ENCODE results near the gene SEMA6D.

The SEMA6D gene

DNA sequence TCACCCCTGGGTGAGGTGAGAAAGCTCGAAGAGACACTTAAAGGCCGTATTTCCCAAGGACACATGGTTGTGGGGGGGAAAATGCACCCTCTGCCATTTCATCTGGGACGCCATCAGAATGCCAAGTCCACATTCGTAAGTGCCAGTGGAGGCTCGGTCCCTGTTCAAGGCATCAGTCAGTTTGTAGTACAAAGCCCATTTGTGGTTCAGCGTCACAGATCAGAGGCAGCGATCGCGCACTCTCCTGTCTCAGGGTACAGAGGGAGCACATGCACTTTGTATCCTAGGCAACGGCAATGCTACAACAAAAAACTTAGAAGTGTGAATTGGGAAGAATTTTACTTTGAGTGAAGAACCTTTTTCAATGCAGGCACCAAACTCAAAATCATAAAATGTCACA, 27.2 kb downstream of the SEMA6D start:
- DNase-seq, result no peak

DNA sequence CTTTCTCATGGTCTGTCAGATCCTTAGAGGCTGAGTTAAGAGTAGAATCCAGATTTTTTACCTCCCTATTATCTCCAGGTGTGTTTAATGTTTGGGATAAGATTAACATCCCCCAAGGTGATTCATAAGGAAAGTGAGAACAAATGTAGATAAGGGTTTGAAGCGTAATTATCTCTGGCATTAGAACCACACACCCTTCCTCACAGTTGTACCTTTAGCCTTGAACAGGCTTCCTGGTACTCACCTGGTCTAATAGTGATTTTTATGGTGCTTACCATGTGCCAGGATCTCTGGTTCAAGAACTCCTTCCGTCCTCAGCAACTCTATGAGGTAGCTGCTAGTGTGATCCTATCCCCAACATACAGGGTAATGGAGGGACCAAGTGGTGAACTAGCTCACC, 27.7 kb downstream of the SEMA6D start:
- DNase-seq, result no peak

- DNase-seq, result no peak
These were observed 29.2 kb downstream of the SEMA6D start for GRCh38 chr15:47746516-47746915.

DNA sequence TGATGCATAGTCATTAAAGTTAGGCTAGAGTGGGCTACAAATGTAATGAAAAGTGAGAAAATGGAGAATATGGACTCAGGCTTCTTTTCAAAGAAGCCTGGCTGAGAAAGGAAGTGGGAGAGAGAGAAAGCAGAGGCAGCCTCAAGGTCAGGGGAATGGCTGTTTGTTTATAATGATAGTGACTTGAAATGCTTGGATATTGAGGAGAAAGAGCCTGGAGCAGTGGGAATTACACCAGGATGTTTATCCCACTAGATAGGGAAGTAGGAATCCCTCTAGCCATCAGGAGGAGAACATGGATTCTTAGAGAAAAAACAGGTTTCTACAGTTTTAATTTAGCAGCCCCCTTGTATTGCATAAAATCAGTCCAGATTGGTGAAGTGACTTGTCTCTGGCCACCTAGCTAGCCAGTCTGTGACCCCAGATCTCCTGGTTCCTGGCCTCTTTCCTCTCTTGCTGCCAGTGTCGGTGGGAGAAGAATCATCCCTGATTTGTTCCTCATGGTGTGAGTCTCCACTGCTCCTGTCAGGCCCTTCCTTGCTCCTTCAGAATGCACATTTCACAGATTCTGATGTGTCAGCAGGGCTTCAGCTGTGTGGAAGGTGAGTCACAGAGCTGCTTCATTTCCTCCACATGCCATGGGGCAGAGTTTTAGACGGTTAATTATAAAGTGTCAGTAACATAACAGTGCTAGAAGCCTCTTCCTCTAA, 32.9 kb downstream of the SEMA6D start:
- no peak for DNase-seq

- DNase-seq, result no peak
These were observed 33.5 kb downstream of the SEMA6D start for GRCh38 chr15:47750740-47751262.

GRCh38 chr15:47753591-47753990, 36.3 kb downstream of the SEMA6D start:
- no peak for DNase-seq

- no peak for DNase-seq
These were observed 37.0 kb downstream of the SEMA6D start for GRCh38 chr15:47754312-47754711.

DNA sequence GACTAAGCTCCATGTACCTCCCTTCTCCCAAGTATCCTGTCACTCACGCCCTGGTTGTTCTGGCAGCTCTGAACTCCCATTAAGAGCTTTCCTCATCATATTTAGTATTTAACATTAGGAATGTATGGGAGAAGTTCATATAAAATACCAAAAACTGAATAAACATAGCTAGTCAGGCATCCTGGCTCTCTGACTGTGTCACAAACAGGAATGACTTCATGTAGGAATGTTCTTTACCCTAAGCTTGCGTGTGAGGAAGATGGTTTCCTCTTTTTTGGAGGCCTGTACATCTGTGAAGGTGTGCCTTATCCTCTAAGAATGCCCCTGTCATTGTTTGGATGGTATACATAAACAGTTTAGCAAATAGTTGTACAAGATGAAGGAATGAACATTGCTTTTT, 38.6 kb downstream of the SEMA6D start:
- no peak for DNase-seq

- no peak for DNase-seq
These were observed 39.6 kb downstream of the SEMA6D start for GRCh38 chr15:47756872-47757271.

DNA sequence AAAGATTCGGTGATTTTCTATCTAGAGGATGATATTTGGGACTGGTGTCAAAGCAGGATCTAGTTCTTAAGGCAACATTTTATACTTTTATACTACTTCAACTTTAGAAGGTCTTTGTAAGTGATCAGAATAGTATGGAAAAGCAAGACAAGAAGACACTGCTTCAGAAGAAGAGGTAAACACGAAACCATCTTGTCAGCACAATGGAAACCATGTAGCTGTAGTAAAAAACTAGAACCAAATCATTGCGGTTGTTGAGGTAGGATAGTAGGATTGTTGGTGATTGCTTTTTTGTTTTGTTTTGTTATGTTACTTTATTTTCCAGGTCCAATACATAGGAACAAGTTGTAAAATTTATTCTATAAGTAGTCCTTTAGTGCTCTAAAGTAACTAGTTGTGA, 40.0 kb downstream of the SEMA6D start:
- DNase-seq, result no peak

DNA sequence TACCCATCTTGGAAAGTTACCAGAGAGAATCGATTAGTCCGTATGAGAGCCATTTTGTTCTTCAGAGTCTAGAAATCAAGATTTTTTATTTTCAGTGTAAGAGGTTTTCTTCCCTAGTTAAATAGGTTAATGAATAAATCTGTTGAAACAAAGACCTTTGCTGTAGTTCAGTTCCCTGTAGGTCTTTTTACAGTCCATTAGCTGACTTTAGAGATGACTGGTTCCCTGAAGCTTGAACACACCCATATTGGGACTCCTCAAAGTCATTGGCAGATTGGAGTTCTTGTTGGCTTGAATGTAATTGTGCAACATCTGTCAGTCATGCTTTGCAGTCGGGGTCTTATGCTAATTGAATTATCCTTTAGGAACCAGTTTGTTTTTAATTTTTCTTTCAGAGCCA, 45.3 kb downstream of the SEMA6D start:
- no peak for DNase-seq

DNA sequence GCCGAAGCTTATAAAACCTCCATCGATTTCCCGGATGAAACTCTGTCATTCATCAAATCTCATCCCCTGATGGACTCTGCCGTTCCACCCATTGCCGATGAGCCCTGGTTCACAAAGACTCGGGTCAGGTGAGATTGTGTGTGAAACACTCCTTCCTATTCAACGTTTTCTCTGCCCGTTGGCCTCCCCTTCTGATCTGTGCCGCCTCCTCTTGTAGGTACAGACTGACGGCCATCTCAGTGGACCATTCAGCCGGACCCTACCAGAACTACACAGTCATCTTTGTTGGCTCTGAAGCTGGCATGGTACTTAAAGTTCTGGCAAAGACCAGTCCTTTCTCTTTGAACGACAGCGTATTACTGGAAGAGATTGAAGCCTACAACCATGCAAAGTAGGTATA, 47.4 kb downstream of the SEMA6D start:
- DNase-seq, result no peak

DNA sequence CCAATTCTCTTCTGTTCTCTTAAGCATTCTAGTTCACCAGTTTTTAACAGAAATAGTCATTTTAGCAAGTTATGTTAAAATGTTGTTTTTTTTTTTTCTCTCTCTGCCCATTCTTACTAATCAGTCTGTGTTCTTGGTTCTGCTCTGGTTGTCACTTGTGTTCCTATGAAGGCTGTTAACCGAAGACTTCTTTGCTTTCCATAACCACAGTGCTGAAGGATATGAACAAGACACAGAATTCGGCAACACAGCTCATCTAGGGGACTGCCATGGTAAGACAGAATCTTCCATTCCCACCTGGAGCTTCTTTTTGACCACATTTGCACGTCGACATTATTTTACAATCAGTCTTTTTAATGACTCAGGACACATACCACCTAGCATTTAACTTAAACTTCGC, 49.1 kb downstream of the SEMA6D start:
- no peak for DNase-seq

- DNase-seq, result no peak
These were observed 49.7 kb downstream of the SEMA6D start for GRCh38 chr15:47767035-47767434.

DNA sequence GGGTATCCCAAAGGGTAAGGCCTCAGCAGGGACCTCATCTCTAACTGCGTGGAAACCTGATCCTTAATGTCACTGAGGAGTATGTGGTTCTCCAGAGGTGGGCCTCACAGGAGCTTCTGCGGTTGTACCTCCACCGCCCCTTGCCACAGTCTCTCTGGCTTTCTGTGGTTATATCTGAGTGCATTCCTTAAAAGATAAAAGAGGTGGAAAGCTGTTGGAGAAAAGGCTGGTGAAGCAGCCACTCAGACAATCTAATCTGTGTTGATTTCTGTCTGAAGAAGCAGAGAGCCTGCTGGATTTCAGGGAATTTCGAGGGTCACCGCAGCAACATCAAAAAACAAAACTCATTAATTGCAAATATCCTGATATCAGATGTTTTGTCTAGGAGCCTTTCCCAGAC, 51.4 kb downstream of the SEMA6D start:
- no peak for DNase-seq

- DNase-seq, result no peak
These were observed 51.9 kb downstream of the SEMA6D start for GRCh38 chr15:47769166-47769565.

DNA sequence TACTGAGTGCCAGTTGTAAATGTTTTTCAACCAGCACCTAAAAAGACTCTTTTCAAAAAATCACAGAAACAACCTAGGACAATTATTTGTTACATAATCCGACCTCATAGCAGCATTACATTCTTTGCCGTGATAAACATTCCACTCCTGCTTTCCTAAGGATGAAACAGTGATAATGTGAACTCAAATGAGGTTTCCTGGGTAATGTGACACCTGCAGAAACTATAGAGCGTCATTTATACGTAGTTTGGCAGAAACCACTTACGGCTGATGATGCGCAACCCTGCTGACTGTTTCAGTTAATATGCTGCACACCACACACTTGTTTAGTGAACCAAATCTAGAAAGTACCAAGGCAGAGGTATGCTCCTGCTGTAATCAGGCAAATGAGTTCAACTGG, 55.8 kb downstream of the SEMA6D start:
- DNase-seq, result no peak

- no peak for DNase-seq
These were observed 61.0 kb downstream of the SEMA6D start for GRCh38 chr15:47778263-47778770.

- no peak for DNase-seq
These were observed 63.7 kb downstream of the SEMA6D start for GRCh38 chr15:47780971-47781370.

GRCh38 chr15:47781527-47781926, 64.2 kb downstream of the SEMA6D start:
- no peak for DNase-seq

DNA sequence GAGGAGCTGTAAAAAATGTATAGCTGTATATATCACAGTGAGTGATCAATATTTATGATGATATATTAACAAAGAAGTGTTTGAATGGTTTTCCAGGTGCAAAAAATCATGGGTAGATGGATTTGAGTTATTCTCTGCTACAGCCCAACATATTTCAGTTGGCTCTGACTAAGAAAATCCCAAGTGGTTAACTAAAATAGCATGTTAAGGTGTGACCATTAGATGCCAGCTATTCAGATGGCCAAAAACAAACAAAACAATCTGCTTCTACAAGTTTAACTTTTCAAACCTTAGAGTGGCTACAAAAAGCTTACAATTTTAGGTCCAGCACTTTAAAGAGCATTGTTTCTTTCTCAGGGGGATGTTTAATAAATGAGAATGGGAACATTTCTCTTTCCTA, 67.5 kb downstream of the SEMA6D start:
- no peak for DNase-seq

GRCh38 chr15:47786371-47786770, 69.1 kb downstream of the SEMA6D start:
- DNase-seq, result no peak

GRCh38 chr15:47787875-47788274, 70.6 kb downstream of the SEMA6D start:
- DNase-seq, result no peak

DNA sequence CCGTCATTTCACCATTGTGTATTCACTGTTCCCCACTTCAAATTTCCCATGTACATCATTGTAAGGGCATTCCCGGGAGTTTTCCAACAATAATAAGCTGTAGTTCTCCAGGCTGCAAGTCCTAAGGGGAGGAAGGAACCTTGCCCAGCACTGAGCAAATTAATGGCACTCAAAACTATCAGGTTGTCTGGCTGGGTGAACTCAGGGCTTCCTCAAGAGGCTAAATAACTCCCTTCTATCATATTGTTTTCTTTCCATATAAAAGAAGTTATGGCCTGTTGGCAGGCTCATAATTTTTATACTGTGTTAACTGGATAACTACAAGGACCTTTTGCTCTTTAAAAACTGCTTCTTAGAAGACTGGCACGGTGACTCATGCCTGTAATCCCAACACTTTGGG, 71.4 kb downstream of the SEMA6D start:
- DNase-seq, result no peak

DNA sequence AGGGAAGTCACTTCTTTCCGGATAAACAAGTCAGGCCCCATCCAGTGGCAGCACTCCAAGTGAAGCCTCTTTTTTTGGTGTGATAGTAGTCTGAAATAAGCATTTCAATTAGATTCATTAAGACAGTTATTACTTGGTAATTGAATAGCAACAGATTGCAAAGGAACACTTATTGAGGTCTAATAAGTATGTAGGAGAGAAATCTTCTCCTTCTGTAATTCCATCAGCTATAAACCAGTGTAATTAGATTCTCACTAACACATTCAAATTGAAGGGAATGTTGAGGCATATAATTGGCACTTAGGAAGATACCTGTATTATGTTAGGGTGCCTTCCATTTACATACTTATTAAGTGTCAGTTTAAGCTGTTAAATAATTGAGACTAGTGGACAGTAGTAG, 73.9 kb downstream of the SEMA6D start:
- no peak for DNase-seq

Data from T-helper 9 cell (primary cell).